GM23248 (cell line): ENCODE measurements around the gene ATP6V0B.

Experiments
- EZH2 ChIP-seq: fragments of 200-600 bp; sonication (generic); IDR thresholded peaks from 2 replicates; pipeline ENCODE4 v1.6.1; 2018; ENCODE audit warnings: antibody characterized with exemption, mild to moderate bottlenecking; ENCODE audit not compliant: insufficient read depth, poor library complexity, severe bottlenecking
- EZH2phosphoT487 ChIP-seq: fragments of 200-600 bp; sonication (generic); IDR thresholded peaks from 2 replicates; pipeline ENCODE4 v1.6.1; 2018; ENCODE audit warnings: antibody characterized with exemption, moderate library complexity, mild to moderate bottlenecking, low read depth; ENCODE audit not compliant: insufficient read depth

GRCh38 chr1:43974443-43975248 lies at the start of gene ATP6V0B:
- TF ChIP-seq EZH2phosphoT487: no peak
- TF ChIP-seq EZH2: no peak
